Measurements from ENCODE around the gene THOC5. TPM values are rescaled to one million over a fixed set of nuclear protein-coding genes. Genes with fewer than 3 reads are reported as not detected.

The THOC5 gene
- total RNA-seq, 1 experiment from 2014 or later: 75.3 TPM

DNA sequence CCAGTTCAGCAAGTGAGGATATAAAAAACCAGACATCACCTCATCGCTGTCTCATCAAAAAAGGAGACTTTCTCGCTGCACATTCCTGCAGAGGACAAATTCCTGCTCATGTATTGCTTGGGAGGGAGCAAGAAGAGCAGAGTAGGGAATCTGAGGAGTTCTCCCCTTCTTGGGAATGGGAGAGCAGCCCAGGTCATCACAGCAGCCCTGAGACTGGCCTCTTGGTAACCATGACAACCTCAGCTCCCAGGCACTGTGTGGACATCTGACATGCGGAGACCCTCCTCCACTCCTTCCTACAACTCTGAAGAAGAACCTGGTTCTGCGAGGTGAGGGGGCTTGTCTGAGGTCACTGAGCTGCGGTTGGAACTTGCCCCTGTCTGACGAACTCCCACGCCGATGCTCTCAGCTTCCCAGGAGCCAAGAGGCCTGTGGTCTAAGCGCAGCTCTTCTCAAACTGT is 97.3 kb downstream of the THOC5 start:
- no peak for DNase-seq (ENCODE audit: low read depth)
- in situ Hi-C loops (cut with HindIII; ENCODE audit: low pct_unique_long_range_greater_than_20kb, low sequenced_read_pairs): no loop called here

Other genes starting within 250 kb of the THOC5 start
- gene GAS2L1, start 247.1 kb downstream of the THOC5 start, total RNA-seq (2014; rRNA removed; shearing (Covaris generic); ENCODE audit: low replicate concordance): 18.5 and 20.8 TPM in 2 replicates
- not detected in 2 replicates for gene RASL10A, start 238.1 kb downstream of the THOC5 start, total RNA-seq (2014; rRNA removed; shearing (Covaris generic); ENCODE audit: low replicate concordance)
- gene AP1B1, start 165.2 kb downstream of the THOC5 start, total RNA-seq (2014; rRNA removed; shearing (Covaris generic); ENCODE audit: low replicate concordance): 70.2 and 102 TPM in 2 replicates
- gene RFPL1, start 115.2 kb downstream of the THOC5 start, total RNA-seq (2014; rRNA removed; shearing (Covaris generic); ENCODE audit: low replicate concordance): not detected in 2 replicates
- not detected in 2 replicates for gene NEFH, start 73.5 kb downstream of the THOC5 start, total RNA-seq (2014; rRNA removed; shearing (Covaris generic); ENCODE audit: low replicate concordance)
- 326 and 344 TPM in 2 replicates for gene NIPSNAP1, start 27.4 kb upstream of the THOC5 start, total RNA-seq (2014; rRNA removed; shearing (Covaris generic); ENCODE audit: low replicate concordance)
- 190 and 199 TPM in 2 replicates for gene NF2, start 49.9 kb upstream of the THOC5 start, total RNA-seq (2014; rRNA removed; shearing (Covaris generic); ENCODE audit: low replicate concordance)
- gene CABP7, start 166.2 kb upstream of the THOC5 start, total RNA-seq (2014; rRNA removed; shearing (Covaris generic); ENCODE audit: low replicate concordance): not detected in 2 replicates
- gene ZMAT5, start 213.2 kb upstream of the THOC5 start, total RNA-seq (2014; rRNA removed; shearing (Covaris generic); ENCODE audit: low replicate concordance): 31.4 and 78.5 TPM in 2 replicates
- gene UQCR10, start 213.6 kb upstream of the THOC5 start, total RNA-seq (2014; rRNA removed; shearing (Covaris generic); ENCODE audit: low replicate concordance): 110 and 135 TPM in 2 replicates

All from Caki2 (cell line).